ENCODE measurements around the gene MDM4.
"Not testable (repeated sequence)": the region's sequence is repeated elsewhere in the genome, so short reads cannot be mapped to it uniquely, and the experiment has no call there.

MDM4 gene

DNA sequence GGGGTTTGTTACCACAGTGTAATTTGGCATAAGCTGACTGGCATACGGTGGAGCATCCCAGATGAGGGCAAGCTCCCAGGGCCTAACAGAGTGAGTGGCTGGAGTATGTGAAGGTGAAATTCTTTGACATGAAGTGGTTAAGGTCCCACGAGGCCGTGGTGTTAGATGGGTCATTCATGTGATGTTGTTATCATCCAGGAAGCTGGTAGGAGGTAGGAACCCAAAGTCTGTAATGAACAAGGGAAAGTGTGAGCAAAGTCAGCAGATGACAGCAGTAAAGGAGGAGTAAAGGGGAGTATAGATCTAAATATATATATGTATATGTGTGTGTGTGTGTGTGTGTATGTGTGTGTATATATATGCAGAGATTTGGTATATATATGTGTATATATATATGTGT lies 47.6 kb downstream of the MDM4 start:
- DNase-seq: no peak

DNA sequence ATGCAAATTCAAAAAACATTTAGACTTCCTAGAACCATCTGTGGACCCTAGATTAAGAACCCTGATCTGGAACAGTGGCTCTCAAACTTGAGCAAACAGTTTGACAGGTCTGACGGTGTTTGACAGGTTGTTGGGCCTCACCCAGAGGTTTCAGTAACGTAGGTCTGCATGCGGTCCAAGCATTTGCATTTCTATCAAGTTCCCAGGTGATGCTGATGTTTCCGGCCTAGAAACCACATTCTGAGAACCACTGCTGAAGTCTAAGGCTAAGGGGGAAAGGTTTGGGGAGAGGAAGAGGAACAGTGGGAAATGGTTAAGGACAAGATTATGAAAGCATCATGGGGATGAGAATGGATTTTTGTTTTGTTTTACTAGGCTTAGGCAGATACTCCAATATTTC lies 48.6 kb downstream of the MDM4 start:
- no peak for DNase-seq

DNA sequence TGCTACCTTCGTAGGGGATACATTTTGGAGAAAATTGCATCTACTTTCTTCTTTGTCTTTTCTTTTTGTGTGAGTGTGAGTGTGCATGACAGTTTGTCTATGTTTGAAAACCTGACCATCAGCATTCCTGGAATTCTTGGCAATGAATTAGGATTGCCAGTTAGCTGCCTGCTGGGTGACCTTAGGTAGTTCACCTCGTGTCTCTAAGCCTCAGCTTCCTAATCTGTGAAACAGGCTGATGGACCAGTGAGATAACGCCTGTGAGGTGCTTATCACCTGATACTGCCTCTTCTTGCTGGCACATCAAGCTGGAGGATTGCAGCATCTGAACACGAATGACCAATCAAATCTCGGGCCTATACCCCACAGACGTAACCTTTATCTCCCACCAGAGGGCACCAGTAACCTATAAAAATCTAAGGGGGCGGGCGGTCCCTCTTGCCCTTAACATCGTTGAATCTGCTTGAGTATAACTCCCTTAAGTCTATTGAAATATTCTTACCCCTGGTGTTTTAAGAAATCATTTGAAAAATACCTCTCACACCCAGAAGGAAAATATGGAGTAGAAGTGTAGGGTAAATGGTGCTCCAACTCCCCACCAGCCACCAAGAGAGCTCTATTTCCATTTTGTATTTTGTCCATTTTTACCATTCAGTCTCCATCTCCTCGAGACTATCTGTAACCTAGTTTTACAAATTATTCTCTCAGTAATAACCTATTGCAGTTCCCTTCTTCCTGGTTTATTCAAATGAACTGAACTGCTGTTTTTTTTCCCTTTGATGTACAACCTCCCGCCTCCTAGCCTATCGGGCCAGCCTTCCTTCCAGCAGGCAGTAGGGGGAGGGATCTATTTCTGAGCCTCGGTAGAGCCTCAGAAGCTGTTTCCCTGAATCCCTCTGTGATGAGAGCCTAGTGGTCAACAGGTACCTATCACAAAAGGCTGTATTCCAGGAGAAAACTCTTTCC lies 49.7 kb downstream of the MDM4 start:
- peak; percentile 36 for DNase-seq

DNA sequence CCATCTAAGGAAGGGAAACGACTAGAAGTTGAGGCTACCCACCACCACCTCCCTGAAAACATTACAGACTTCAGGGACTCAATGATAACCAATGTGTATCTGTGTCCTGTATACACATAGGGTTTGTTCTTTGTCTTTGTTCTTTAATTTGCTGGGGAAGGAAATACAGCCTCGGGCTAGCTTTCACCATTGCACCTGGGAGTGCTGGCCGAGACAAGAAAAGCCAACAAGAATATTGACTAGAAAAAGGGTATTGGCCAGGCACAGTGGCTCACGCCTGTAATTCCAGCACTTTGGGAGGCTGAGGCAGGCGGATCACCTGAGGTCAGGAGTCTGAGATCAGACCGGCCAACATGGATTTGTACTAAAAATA lies 50.4 kb downstream of the MDM4 start:
- no peak for DNase-seq

DNA sequence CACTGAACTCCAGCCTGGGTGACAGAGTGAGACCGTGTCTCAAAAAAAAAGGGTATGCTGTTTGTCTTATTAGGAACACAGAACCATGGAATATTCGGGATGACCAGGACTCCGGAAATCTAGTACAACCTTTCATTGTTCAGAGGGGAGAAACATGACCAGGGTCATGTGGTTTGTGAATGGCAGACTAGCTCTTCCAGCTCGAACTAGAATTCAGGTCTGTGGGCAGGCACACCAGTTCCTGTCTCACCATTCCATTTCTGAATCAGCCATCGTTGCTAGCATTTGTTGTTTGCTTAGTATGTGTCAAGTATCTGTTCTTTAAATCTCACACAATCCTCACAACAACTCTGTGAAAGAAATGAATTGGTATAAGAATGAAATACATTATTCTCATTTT lies 50.9 kb downstream of the MDM4 start:
- no peak for DNase-seq

DNA sequence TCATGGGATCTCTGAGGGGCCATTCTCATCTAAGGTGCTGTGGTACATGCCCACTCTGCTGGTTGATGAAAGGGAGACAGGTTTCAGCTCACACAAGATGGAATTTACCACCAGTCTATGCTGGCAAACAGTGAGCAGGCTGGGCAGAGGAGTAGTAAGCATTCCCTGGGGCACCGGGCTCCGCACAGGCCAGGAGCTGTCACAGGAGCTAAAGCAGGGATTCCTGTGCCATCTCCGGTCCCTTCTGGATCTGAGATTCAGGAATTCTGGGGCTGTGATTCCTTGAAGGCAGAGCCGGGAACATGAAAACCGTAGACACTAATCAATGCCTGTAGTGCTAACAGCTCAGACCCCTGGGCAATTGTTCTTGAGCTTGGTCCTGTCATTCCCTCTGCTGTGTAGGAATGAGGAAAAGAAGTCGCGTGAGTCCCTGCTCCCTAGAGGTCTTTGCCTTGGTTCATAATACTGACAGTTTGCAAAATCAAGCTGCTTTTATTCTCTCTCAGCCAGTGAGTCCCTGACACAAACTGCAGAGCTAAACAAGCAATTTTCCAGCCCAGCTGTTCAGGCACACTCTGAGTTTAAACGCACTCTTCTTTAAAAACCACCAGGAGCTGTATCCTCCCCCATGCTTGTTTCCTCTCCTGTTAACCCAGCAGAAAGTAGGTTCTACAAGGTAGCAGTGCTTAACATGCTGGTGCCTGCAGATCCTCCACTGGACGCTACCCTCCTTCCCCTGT lies 52.5 kb downstream of the MDM4 start:
- no peak for DNase-seq

DNA sequence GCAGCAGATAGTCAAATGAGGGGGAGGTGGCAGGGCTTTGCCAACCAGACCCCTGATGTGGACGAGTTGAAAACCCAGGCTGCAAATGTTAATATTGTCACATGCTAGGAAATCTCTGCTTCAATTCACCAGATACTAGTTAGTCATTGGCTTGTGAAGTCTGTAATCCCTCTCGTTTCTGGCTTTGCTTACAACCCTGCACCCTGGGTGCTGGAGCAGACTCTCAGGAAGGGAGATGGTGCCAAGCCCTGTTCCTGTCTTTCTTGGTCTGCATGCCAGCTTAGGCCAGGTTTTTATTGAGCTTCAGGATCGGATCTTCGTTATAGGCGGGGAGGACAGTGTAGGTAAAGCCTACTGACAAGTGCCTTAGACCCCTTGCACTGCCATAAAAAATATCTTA lies 53.3 kb downstream of the MDM4 start:
- no peak for DNase-seq

DNA sequence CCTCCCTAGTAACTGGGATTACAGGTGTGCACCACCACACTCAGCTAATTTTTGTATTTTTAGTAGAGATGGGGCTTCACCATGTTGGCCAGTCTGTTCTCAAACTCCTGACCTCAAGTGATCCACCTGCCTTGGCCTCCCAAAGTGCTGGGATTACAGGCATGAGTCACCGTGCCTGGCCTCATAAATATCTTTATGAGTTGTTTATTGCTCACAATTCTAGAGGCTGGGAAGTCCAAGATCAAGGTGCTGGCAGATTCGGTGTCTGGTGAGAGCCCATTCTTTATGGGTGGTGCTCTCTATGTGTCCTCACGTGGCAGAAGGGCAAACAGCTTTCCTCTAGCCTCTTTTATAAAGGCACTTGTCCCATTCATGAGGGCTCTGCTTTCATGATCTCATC lies 53.8 kb downstream of the MDM4 start:
- DNase-seq: not testable (repeated sequence)

DNA sequence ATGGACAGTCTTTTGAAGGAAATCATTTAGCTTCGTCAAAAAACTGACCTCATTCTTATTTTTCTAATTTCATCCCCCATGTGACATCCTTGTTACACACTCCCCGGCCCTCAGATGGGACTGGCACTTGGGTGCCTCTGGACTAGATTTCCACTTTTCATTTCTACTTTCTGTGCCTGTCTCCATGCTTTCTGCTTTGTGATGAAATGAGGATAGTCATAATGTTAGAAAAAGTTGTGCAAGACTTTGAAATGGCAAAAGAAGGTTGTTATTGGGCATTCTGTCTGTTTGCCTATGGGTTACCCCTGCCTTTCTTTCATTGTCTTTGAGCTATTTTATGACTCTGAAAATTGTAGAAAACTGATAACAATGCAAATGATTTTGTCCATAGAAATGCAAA lies 54.9 kb downstream of the MDM4 start:
- DNase-seq: no peak

DNA sequence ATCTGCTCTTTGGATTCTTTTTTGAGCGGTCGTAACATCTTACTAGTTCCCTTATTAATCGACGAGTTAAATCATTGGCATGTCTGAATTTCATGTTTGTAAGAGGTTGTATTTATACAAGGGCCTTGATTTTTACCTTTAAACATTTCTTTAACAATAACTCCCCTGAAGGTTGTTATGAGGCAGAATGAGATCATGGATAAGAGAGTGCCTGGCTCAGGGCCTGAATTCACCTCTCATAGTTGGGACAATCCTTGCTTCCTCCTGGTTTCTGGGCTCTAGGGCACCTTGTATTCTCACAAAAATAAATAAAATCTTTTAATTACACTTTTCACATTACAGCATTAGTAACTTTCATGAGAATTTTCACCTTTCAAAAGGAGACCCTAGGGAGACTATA lies 55.4 kb downstream of the MDM4 start:
- DNase-seq: no peak

DNA sequence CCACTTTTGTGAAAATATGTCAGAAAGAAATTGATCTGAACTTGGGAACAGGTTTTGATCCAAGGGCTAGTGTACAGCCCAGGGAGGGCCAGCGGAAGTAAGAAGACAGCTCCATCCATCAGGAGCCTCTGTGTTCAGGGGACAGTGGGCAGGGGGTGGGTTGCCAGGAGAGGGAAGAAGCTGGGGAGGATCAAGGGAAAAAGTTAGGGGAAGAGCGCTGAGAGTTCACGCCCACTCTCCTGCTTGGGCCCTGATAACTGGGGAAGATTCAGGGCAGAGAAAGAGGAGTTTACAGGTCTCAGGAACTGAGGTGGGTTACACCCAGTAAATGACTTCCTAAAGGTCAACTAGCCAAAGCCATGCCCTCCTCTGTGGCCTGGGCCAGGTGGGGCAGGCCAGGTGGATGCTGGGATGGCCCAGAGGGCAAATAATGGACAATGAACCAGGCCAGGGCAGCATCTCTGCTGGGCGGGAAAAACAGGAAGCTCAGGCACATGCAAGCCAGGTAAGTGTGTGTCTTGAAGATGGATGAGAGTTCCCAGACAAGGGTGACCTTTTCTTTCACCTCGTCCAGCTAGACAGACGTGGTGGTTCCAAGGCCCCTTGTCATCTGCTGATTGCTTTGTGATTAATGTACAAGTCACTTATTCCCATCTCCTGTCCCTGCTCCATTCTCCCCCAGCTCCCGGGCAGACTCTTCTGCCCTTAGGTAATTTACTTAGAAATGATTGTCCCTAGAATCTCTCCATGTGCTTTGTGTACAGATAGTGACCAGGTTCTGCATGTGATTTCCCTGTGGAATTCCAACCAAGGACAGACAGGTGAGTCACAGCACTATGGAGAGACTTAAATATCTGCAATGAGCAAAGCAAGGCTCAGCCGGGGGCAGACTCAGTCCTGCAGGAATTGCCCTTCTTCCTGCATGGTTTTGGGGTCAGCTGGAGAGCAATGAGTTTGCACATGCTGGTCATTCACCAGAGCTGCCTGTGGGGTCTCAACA lies 57.0 kb downstream of the MDM4 start:
- no peak for DNase-seq

DNA sequence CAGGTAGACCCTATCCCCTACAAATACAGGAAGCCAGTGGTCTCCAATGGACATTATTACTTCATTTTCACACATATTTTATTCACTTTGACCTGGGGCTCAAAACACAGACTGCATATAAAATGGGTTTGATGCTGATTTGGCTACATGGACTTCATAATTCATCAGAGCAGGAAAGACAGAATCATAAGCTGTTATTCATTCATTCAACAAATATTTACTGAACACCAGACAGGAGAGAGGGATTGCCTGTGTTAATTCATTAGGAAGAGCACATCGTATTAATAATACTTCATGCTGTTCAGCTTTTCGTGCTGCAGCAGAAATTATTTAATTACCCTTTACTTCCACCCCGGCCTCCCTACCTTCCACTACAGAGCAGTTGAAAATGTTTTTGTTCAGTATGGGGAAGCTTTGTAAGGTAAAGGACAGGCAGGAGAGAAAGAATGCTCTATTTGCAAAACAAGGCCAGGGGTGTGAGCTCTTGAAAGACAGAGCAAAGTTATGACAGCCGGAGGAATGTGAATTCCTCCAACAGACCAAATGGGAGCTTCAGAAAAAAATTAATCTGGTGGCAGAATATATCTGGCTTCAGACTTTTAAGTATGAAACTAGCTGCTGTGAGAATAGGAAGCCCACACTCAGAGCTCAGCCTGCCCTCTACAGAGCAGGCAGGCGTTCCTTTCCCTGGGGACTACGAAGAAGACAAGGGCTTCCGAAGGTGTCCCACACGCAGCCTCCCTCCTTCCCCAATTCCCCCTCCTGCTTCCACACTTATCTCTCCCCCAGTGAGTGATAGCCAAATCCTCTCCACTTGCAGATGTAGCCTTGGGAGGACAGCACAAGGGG lies 58.0 kb downstream of the MDM4 start:
- DNase-seq: no peak

DNA sequence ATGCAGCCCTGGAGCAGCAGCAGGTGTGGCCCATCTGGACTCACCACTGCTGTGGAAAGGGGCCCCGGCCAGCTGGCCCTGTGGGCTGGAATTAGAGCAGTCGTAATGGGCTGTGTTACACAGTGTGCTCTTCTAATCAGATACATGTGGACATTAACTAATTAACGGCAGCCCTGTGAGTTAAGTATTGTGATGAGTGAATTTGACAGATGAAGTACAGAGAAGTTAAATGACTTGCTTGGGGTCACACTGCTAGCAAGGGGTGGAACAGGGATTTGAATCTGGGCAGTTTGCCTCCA lies 58.6 kb downstream of the MDM4 start:
- no peak for DNase-seq

DNA sequence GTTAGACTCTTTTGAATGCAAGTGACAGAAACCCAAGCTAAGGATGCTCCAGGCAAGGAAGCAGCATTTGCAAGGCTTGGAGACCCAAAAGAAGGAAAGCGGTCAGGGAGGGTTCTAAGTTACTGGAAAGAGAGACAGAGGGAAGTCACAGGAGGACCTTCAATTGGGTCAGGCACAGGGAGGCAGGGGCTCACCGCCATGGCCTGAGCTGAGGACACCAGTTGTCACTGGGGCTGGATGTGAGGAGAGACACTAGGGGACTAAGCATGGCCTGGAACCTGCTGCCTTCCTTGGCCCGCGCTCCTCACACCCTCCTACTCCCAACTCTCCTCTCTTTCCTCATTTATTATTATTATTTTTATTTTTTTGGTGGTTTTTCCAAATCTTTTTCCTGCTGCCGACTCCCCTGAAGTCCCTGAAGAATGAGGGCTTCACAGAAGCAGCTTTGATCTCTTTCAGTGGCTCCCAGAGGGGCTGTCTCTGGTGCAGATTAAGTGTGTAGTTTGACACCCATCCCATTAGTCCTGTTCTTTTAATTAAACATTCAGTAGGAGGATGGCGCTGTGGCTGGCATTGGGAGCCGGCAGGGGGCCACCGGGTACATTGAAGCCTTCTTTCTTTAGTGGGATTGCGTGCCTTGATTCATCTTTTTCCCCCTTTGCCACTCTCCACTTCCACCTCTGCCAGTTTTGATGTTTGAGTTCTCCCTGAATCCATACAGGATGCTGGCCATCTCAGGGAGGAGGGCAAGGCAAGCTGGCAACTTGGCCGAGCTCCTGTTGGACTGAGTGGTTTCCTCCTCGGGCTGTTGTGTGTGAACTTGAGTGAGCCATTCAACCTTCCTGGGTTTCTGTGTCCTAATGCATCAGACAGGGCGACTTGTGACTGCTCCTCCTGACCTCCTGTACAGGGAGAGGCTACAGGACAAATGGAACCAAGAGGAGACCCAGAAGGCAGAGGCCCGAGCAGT lies 59.3 kb downstream of the MDM4 start:
- no peak for DNase-seq

DNA sequence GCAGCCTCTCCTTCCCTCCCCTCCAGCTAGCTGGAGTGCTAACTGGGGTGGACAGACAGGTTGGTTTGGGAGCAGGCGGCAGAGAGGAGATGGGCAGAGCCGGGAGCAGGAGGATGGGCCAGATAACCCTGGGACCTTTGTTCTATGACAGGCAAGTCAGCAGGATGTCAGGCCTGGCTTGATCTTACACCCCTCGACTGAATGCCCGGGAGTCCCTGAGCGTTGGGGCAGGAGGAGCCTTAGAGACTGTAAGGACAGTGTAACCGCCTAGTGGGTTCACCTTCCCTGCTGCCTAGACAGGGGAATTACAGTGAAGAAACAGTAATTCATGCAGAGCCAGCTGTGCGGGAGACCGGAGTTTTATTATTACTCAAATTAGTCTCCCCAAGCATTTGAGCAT lies 60.2 kb downstream of the MDM4 start:
- no peak for DNase-seq

DNA sequence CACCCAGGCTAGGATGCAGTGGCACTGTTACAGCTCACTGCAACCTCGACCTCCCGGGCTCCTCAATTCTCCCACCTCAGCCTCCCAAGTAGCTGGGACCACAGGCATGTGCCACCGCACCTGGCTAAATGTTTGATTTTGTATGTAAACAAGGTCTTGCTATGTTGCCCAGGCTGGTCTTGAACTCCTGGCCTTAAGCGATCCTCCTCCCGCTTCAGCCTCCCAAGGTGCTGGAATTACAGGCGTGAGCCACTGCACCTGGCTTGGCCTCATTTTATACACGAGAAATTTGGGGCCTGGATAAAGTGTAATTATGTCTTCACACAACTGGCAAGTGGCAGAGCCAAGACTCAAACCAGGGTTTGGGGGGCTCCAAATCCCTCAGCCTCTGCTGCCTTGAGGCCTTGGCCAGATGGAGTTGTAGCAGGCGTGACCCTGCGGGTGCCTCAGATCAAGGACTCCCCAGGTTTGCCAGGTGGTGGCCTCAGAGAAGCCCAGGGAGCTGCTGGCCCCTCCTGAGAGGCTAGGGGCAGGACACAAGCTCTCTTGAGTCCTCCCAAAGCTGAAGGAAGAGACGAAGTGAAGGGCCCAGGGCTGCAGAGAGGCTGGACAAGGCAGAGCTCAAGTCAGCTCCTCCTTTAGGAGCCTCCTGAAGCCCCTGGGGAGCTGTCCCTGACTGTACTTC lies 61.7 kb downstream of the MDM4 start:
- no peak for DNase-seq

DNA sequence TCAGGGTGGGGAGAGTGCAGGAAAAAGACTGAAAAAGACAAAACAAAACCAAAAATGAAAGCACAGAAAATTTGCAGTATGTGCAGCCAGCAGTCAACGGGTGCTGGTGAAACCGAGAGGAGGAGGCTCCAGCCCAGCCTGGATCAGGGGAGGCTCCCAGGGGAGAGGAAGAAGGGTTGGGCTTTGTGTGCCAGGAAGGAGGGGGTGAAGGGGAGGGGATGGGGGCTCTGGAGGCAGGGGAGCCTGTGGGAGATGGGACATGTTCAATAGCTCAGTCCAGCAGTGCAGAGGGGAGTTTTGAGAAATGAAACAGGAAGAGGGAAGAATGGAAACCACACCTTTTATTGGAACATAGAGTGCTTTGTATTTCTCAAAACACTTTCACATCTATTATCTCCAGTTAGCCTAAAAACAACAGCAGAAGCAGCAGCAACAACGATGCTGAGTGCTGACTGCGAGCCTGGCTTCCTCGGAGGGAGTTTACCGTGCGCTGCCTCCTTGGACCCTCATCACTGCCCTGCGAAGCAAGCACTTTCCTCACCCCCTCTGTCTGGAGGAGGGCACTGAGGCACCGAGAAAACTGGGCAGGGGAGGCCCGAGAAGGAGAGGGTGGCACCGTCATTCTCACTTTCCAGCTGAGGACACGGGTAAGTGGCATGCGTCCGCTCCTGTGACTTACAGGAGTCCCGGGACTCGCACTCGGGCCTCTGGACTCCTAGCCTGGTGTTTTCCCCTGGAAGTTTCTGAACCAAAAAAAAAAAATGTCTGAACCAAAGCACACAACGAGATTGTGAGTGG lies 62.9 kb downstream of the MDM4 start:
- no peak for DNase-seq

DNA sequence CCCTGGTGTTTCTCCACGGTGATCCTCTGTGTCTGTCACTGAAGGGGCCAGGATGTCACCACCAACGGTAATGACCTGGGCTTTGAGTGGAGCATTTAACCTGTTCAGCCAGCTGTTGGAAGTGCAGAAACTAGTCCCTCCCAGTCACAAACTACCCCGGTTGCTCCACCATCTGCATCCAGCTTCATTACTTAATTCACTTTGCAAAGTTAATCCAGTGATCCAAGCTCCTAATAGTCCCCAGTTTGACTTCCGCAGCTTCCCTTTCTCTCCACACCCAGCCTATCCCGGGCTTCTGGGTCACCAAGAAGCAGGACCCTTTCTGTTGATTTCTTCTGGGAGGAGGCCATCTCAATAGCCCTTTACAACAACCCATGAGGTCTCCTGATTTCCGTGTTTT lies 63.5 kb downstream of the MDM4 start:
- DNase-seq: no peak

DNA sequence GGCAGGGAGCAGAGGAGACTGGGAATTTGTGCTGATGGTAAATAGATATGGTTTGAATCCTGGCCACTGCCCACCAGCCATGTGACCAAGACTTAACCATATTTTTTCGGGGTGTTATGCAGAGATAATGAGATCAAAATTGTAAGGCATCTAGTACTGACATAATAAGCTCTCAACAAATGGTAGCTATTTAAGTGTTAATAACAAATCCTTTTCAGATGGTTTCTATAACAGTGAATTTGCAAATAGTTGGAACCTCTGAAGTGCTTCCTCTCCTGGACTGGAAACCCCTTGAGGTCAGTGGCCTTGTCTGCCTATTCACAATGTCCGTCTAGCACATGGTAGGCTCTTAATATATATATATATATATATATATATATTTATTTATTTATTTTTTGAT lies 64.7 kb downstream of the MDM4 start:
- no peak for DNase-seq

DNA sequence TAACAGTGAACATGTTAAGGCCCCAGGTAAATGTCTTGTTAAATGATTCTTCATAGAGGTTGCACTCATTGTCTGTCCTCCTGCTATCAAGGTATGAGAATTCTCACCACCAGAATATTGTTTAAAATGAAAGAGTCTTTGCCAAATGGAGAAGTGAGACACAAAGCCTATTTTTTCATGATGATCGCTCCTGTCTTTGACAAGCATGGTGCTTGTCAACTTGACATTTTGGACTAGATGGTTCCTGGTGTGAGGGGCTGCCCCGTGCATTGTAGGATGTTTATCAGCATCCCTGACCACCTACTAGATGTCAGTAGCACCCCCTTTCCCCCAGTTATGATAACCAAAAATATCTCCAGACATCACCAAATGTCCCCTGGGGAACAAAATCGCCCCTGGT lies 65.6 kb downstream of the MDM4 start:
- no peak for DNase-seq

Measured in activated T-cell treated with anti-CD3 and anti-CD28 coated beads for 4 hours (primary cell).